PC-3 (cell line): ENCODE measurements around the gene FAM83F. TPM values are rescaled to one million over a fixed set of nuclear protein-coding genes. Genes with fewer than 3 reads are reported as not detected.

ENCODE experiments used
- ATAC-seq: fragments of 200-7000 bp; cut with Tn5 transposase; 2 replicates; pipeline ENCODE4 v1.9.1; 2020; ENCODE audit warnings: mild to moderate bottlenecking, moderate library complexity
- BruUV-seq: library from RNA; stranded (reverse); fragments of 400-500 nt; replicated peaks from 2 replicates; lab custom pipeline; 2021; lab: Mats Ljungman, UMichigan
- CTCF ChIA-PET: fragments of 300-600 bp; sonication (Branson Sonifier 250); formaldehyde crosslinking; loops from one replicate; lab custom pipeline; 2022; ENCODE audit warnings: antibody characterized with exemption; lab: Charles Lee
- POLR2A ChIA-PET: fragments of 300-600 bp; sonication (Branson Sonifier 250); formaldehyde crosslinking; loops from one replicate; lab custom pipeline; 2022; ENCODE audit warnings: antibody characterized with exemption; ENCODE audit not compliant: unreplicated experiment; lab: Charles Lee
- DNase-seq: peaks from one replicate; pipeline ENCODE4 v3.0.0-alpha.2; 2015
- H2AFZ ChIP-seq: fragments of 300-600 bp; sonication (generic); 2 replicates; pipeline ENCODE4 v1.6.0; 2016; ENCODE audit warnings: antibody characterized with exemption, low read length
- H3F3A ChIP-seq: fragments of 300-600 bp; sonication (generic); one replicate; pipeline ENCODE4 v1.6.0; 2017; ENCODE audit warnings: antibody characterized with exemption, low read length, control low read depth, mild to moderate bottlenecking; ENCODE audit not compliant: unreplicated experiment
- H3K27ac ChIP-seq: fragments of 300-600 bp; sonication (generic); 2 replicates; pipeline ENCODE4 v1.5.1; 2016; ENCODE audit warnings: mild to moderate bottlenecking, low read length
- H3K27me3 ChIP-seq: fragments of 300-600 bp; sonication (generic); 2 replicates; pipeline ENCODE4 v1.6.1; 2016; ENCODE audit warnings: low read length, mixed read lengths
- H3K36me3 ChIP-seq: fragments of 300-600 bp; sonication (generic); 2 replicates; pipeline ENCODE4 v1.6.1; 2016; ENCODE audit warnings: low read depth, mixed run types, low read length, mixed read lengths
- H3K4me1 ChIP-seq: fragments of 300-600 bp; sonication (generic); 2 replicates; pipeline ENCODE4 v1.5.1; 2016; ENCODE audit warnings: low read length; ENCODE audit not compliant: insufficient read depth
- H3K4me2 ChIP-seq: fragments of 300-600 bp; sonication (generic); 2 replicates; pipeline ENCODE4 v1.6.0; 2016; ENCODE audit warnings: low read length
- H3K4me3 ChIP-seq: fragments of 300-600 bp; sonication (generic); 2 replicates; pipeline ENCODE4 v1.5.1; 2016; ENCODE audit warnings: mild to moderate bottlenecking, low read length, mixed read lengths
- H3K79me2 ChIP-seq: fragments of 300-600 bp; sonication (generic); 2 replicates; pipeline ENCODE4 v1.6.1; 2017; ENCODE audit warnings: low read length, mixed read lengths
- H3K9ac ChIP-seq: fragments of 300-600 bp; sonication (generic); 2 replicates; pipeline ENCODE4 v1.6.0; 2016; ENCODE audit warnings: mild to moderate bottlenecking, low read length
- H3K9me2 ChIP-seq: fragments of 300-600 bp; sonication (generic); replicated peaks from 2 replicates; pipeline ENCODE4 v1.6.1; 2016; ENCODE audit warnings: mixed run types, low read length, mixed read lengths
- H3K9me3 ChIP-seq: fragments of 300-600 bp; sonication (generic); 2 replicates; pipeline ENCODE4 v1.6.1; 2016; ENCODE audit warnings: low read length, mixed read lengths
- H4K20me1 ChIP-seq: fragments of 300-600 bp; sonication (generic); 2 replicates; pipeline ENCODE4 v1.6.1; 2016; ENCODE audit warnings: low read length, mixed read lengths
- CTCF ChIP-seq: fragments of 300-600 bp; sonication (generic); conservative IDR thresholded peaks from 2 replicates; pipeline ENCODE4 v1.5.1; 2017; ENCODE audit warnings: antibody characterized with exemption, low read depth, mild to moderate bottlenecking, low read length
- EZH2 ChIP-seq: fragments of 300-600 bp; sonication (generic); IDR thresholded peaks from one replicate; pipeline ENCODE4 v1.6.1; 2017; ENCODE audit warnings: antibody characterized with exemption, mild to moderate bottlenecking, low read length; ENCODE audit not compliant: unreplicated experiment
- EZH2phosphoT487 ChIP-seq: fragments of 300-600 bp; sonication (generic); IDR thresholded peaks from 2 replicates; pipeline ENCODE4 v1.6.1; 2018; ENCODE audit warnings: mild to moderate bottlenecking, antibody characterized with exemption, low read length, borderline replicate concordance
- intact Hi-C: fragments of 100-400 bp; cut with micrococcal nuclease; formaldehyde crosslinking; loops from 2 replicates; pipeline ENCODE4 v1.9.0; 2023
- total RNA-seq: library from RNA; depleted of rRNA; stranded (reverse); fragments of >200 nt; gene quantifications from 2 replicates; pipeline ENCODE4 v1.2.3, GENCODE V29; 2014

The FAM83F gene
- total RNA-seq, 1 experiment from 2014 or later, result 5.5 TPM

GRCh38 chr22:40030758-40031095 lies 36.0 kb downstream of the FAM83F start:
- Histone ChIP-seq H3K36me3 (no peaks in the 10 kb centered on the region), H3K27ac (no peak overlapping the region), H3K27me3 (no peaks in the 10 kb centered on the region), H3K9ac (no peak overlapping the region), H2AFZ (no peak overlapping the region), H3K9me3 (no peaks in the 10 kb centered on the region), H3K79me2 (no peaks in the 10 kb centered on the region), H3K9me2 (no peaks in the 10 kb centered on the region), H3F3A (no peaks in the 10 kb centered on the region), H4K20me1 (no peaks in the 10 kb centered on the region), H3K4me2 (no peak overlapping the region), H3K4me1 (no peaks in the 10 kb centered on the region), H3K4me3 (no peak overlapping the region)
- no TSS peak for BruUV-seq
- no peak for TF ChIP-seq EZH2
- TF ChIP-seq CTCF, result no peak
- no peak for TF ChIP-seq EZH2phosphoT487
- DNase-seq, result no peak
- ChIA-PET POLR2A (no interaction called here), CTCF (no interaction called here)
- ATAC-seq, result no peak
- intact Hi-C loops, result no loop called here

GRCh38 chr22:40031766-40032470 lies 37.2 kb downstream of the FAM83F start:
- no peaks in the 10 kb centered on the region for H3K27me3 ChIP-seq
- no peaks in the 10 kb centered on the region for H3K79me2 ChIP-seq
- ChIA-PET CTCF (interaction anchor here (0.6 kb wide), 1 partner anchor 337 kb away, joined by 3 read pairs; no protein-coding TSS in a partner anchor), POLR2A (no interaction called here)
- TF ChIP-seq EZH2 (no peak), EZH2phosphoT487 (no peak), CTCF (no peak)
- H2AFZ ChIP-seq, result no peak overlapping the region
- no peak overlapping the region for H3K4me2 ChIP-seq
- H3K4me3 ChIP-seq, result no peak overlapping the region
- H4K20me1 ChIP-seq, result no peaks in the 10 kb centered on the region
- BruUV-seq, result no TSS peak
- no peak overlapping the region for H3K9ac ChIP-seq
- H3K9me3 ChIP-seq, result no peaks in the 10 kb centered on the region
- H3K4me1 ChIP-seq, result no peaks in the 10 kb centered on the region
- H3F3A ChIP-seq, result no peaks in the 10 kb centered on the region
- intact Hi-C loops, result no loop called here
- ATAC-seq (no peak), DNase-seq (no peak)
- no peaks in the 10 kb centered on the region for H3K9me2 ChIP-seq
- H3K27ac ChIP-seq, result no peak overlapping the region
- H3K36me3 ChIP-seq, result no peaks in the 10 kb centered on the region; the same call in 1 of the 2 replicates
